IPS-18c (cell line): ENCODE data around the gene KRT81.

Source experiments
- H3K4me3 ChIP-seq: 2 replicates; pipeline ENCODE4 v1.7.0; 2013; ENCODE audit warnings: low read depth, mild to moderate bottlenecking, low read length, moderate library complexity; ENCODE audit not compliant: insufficient read depth
- H3K9me3 ChIP-seq: one replicate; pipeline ENCODE4 v1.6.1; 2013; ENCODE audit warnings: mild to moderate bottlenecking, low read length, moderate library complexity; ENCODE audit not compliant: control insufficient read depth, insufficient read depth

Gene KRT81

GRCh38 chr12:52285172-52285745 lies 6.1 kb downstream of the KRT81 start:
- peaks cover 2% of the 10 kb centered on the region for H3K9me3 ChIP-seq
- no peak overlapping the region for H3K4me3 ChIP-seq

- H3K9me3 ChIP-seq, result peaks cover 2% of the 10 kb centered on the region
- H3K4me3 ChIP-seq, result no peak overlapping the region
These were observed 6.7 kb downstream of the KRT81 start for GRCh38 chr12:52284562-52285171.

GRCh38 chr12:52280796-52281560 lies 10.4 kb downstream of the KRT81 start:
- peaks cover 2% of the 10 kb centered on the region for H3K9me3 ChIP-seq
- H3K4me3 ChIP-seq, result no peak overlapping the region

- Histone ChIP-seq H3K9me3 (peaks cover 2% of the 10 kb centered on the region), H3K4me3 (no peak overlapping the region)
These were observed 11.0 kb downstream of the KRT81 start for GRCh38 chr12:52280319-52280795.

GRCh38 chr12:52279422-52280318 lies 11.7 kb downstream of the KRT81 start:
- H3K4me3 ChIP-seq, result no peak overlapping the region
- H3K9me3 ChIP-seq, result peaks cover 2% of the 10 kb centered on the region

GRCh38 chr12:52278575-52279421 lies 12.5 kb downstream of the KRT81 start:
- H3K4me3 ChIP-seq, result no peak overlapping the region; the same call in 1 of the 2 replicates

GRCh38 chr12:52277486-52278245 lies 13.7 kb downstream of the KRT81 start:
- no peak overlapping the region for H3K4me3 ChIP-seq
- H3K9me3 ChIP-seq, result peaks cover 2% of the 10 kb centered on the region

More at GRCh38 chr12:52278575-52279421, 12.5 kb downstream of the KRT81 start:
- peaks cover 2% of the 10 kb centered on the region for H3K9me3 ChIP-seq

- Histone ChIP-seq H3K9me3 (no peaks in the 10 kb centered on the region), H3K4me3 (no peak overlapping the region)
These were observed 15.6 kb downstream of the KRT81 start for GRCh38 chr12:52275686-52276085.

- Histone ChIP-seq H3K4me3 (no peak within 1 kb of the TSS), H3K9me3 (no peaks in the 10 kb centered on the region)
These were observed 16.7 kb downstream of the KRT81 start, which contains the start of gene KRT86 for GRCh38 chr12:52274521-52275120. TSS of gene KRT86 (plus strand) at chr12:52274645. CDS start at chr12:52301917, 27,272 bp downstream.

GRCh38 chr12:52271158-52271557 lies 20.2 kb downstream of the KRT81 start:
- Histone ChIP-seq H3K4me3 (no peak overlapping the region), H3K9me3 (no peaks in the 10 kb centered on the region)

GRCh38 chr12:52270541-52271070 lies 20.7 kb downstream of the KRT81 start:
- H3K4me3 ChIP-seq, result no peak overlapping the region
- no peaks in the 10 kb centered on the region for H3K9me3 ChIP-seq

GRCh38 chr12:52268212-52268611 lies 23.1 kb downstream of the KRT81 start:
- Histone ChIP-seq H3K4me3 (no peak overlapping the region), H3K9me3 (peaks cover 2% of the 10 kb centered on the region)

- Histone ChIP-seq H3K4me3 (no peak overlapping the region), H3K9me3 (peaks cover 2% of the 10 kb centered on the region)
These were observed 23.6 kb downstream of the KRT81 start for GRCh38 chr12:52267699-52268098.

- H3K4me3 ChIP-seq, result no peak overlapping the region
- H3K9me3 ChIP-seq, result peaks cover 2% of the 10 kb centered on the region
These were observed 24.1 kb downstream of the KRT81 start for GRCh38 chr12:52267266-52267665.

GRCh38 chr12:52266514-52266913 lies 24.8 kb downstream of the KRT81 start:
- Histone ChIP-seq H3K4me3 (no peak overlapping the region), H3K9me3 (peaks cover 2% of the 10 kb centered on the region)
